Calu3 (cell line): ENCODE results near the gene PRRT1B. TPM values are rescaled to one million over a fixed set of nuclear protein-coding genes. Genes with fewer than 3 reads are reported as not detected.
"Not testable (repeated sequence)": the region's sequence is repeated elsewhere in the genome, so short reads cannot be mapped to it uniquely, and the experiment has no call there.

ENCODE experiments used
- BruUV-seq: library from RNA; stranded (reverse); fragments of 400-500 nt; replicated peaks from 2 replicates; lab custom pipeline; 2021; lab: Mats Ljungman, UMichigan
- CTCF ChIA-PET: fragments of 300-600 bp; sonication (Branson Sonifier 250); formaldehyde crosslinking; loops from one replicate; lab custom pipeline; 2022; ENCODE audit warnings: antibody characterized with exemption; lab: Charles Lee
- DNase-seq: peaks from one replicate; pipeline ENCODE4 v3.0.0; 2022
- H3K27ac Mint-ChIP-seq: one replicate; pipeline ENCODE4 v1.8.0; 2022; ENCODE audit warnings: mixed read lengths; ENCODE audit not compliant: unreplicated experiment
- H3K27me3 Mint-ChIP-seq: one replicate; pipeline ENCODE4 v1.8.0; 2022; ENCODE audit warnings: mixed read lengths; ENCODE audit not compliant: unreplicated experiment
- H3K36me3 Mint-ChIP-seq: one replicate; pipeline ENCODE4 v1.8.0; 2022; ENCODE audit warnings: mild to moderate bottlenecking, moderate library complexity, mixed read lengths; ENCODE audit not compliant: insufficient read depth, unreplicated experiment
- H3K4me1 Mint-ChIP-seq: one replicate; pipeline ENCODE4 v1.8.0; 2022; ENCODE audit warnings: mild to moderate bottlenecking, low read depth, mixed read lengths; ENCODE audit not compliant: unreplicated experiment
- H3K4me3 Mint-ChIP-seq: one replicate; pipeline ENCODE4 v1.8.0; 2022; ENCODE audit warnings: mild to moderate bottlenecking, low read depth, moderate library complexity, mixed read lengths; ENCODE audit not compliant: unreplicated experiment
- H3K9me3 Mint-ChIP-seq: one replicate; pipeline ENCODE4 v1.8.0; 2022; ENCODE audit warnings: low read depth, mixed read lengths; ENCODE audit not compliant: unreplicated experiment
- CTCF ChIP-seq: fragments of 200-600 bp; IDR thresholded peaks from one replicate; pipeline ENCODE4 v1.8.0; 2022; ENCODE audit warnings: antibody characterized with exemption; ENCODE audit not compliant: unreplicated experiment
- intact Hi-C: fragments of 100-400 bp; cut with micrococcal nuclease; formaldehyde crosslinking; loops from one replicate; pipeline ENCODE4 v1.10.0; 2022; ENCODE audit not compliant: unreplicated experiment
- total RNA-seq: library from RNA; stranded (reverse); gene quantifications from 2 replicates; pipeline ENCODE4 v1.2.3, GENCODE V29; 2022

The PRRT1B gene
- total RNA-seq, 1 experiment from 2014 or later: not detected

- Mint-ChIP-seq H3K4me1 (peaks cover 17% of the 10 kb centered on the region), H3K36me3 (peaks cover 22% of the 10 kb centered on the region), H3K27ac (no peak overlapping the region), H3K4me3 (no peak overlapping the region), H3K9me3 (no peaks in the 10 kb centered on the region), H3K27me3 (no peaks in the 10 kb centered on the region)
- no TSS peak for BruUV-seq
- CTCF ChIA-PET: interaction anchor here (0.7 kb wide), 1 partner anchor 82 kb away, joined by 3 read pairs; no protein-coding TSS in a partner anchor
- DNase-seq: no peak
- intact Hi-C loops: no loop called here
- TF ChIP-seq CTCF: no peak
Measured at GRCh38 chr9:131505012-131505411, 40.3 kb upstream of the PRRT1B start.

GRCh38 chr9:131511416-131511815 lies 33.9 kb upstream of the PRRT1B start:
- H3K36me3 Mint-ChIP-seq: peaks cover 5% of the 10 kb centered on the region

GRCh38 chr9:131511880-131512279 lies 33.4 kb upstream of the PRRT1B start:
- BruUV-seq: no TSS peak
- CTCF ChIA-PET: no interaction called here
- no peaks in the 10 kb centered on the region for H3K4me1 Mint-ChIP-seq
- H3K27me3 Mint-ChIP-seq: no peaks in the 10 kb centered on the region
- intact Hi-C loops: no loop called here
- DNase-seq: no peak
- H3K4me3 Mint-ChIP-seq: no peak overlapping the region
- H3K9me3 Mint-ChIP-seq: no peaks in the 10 kb centered on the region
- TF ChIP-seq CTCF: no peak
- peaks cover 5% of the 10 kb centered on the region for H3K36me3 Mint-ChIP-seq
- no peak overlapping the region for H3K27ac Mint-ChIP-seq

More at GRCh38 chr9:131511416-131511815, 33.9 kb upstream of the PRRT1B start:
- H3K9me3 Mint-ChIP-seq: no peaks in the 10 kb centered on the region
- no TSS peak for BruUV-seq
- no peak overlapping the region for H3K4me3 Mint-ChIP-seq
- DNase-seq: no peak
- H3K4me1 Mint-ChIP-seq: no peaks in the 10 kb centered on the region
- no peak for TF ChIP-seq CTCF
- no peaks in the 10 kb centered on the region for H3K27me3 Mint-ChIP-seq
- H3K27ac Mint-ChIP-seq: no peak overlapping the region
- intact Hi-C loops: no loop called here
- CTCF ChIA-PET: no interaction called here

GRCh38 chr9:131513177-131513576 lies 32.1 kb upstream of the PRRT1B start:
- intact Hi-C loops: no loop called here
- CTCF ChIA-PET: no interaction called here
- DNase-seq: no peak
- Mint-ChIP-seq H3K27ac (no peak overlapping the region), H3K27me3 (no peaks in the 10 kb centered on the region), H3K9me3 (no peaks in the 10 kb centered on the region), H3K4me3 (no peak overlapping the region), H3K36me3 (peaks cover 5% of the 10 kb centered on the region), H3K4me1 (no peaks in the 10 kb centered on the region)
- no peak for TF ChIP-seq CTCF
- BruUV-seq: no TSS peak

- H3K4me3 Mint-ChIP-seq, intact Hi-C loops, H3K9me3 Mint-ChIP-seq, H3K27me3 Mint-ChIP-seq, H3K4me1 Mint-ChIP-seq, DNase-seq, CTCF ChIA-PET, H3K27ac Mint-ChIP-seq, BruUV-seq: not testable (repeated sequence)
- H3K36me3 Mint-ChIP-seq: peaks cover 11% of the 10 kb centered on the region
Measured at GRCh38 chr9:131515559-131516031, 29.7 kb upstream of the PRRT1B start.
